WTC11 (cell line): ENCODE results near the gene GBF1. TPM values are rescaled to one million over a fixed set of nuclear protein-coding genes. Genes with fewer than 3 reads are reported as not detected.

Experiments used
- ATAC-seq: fragments of 200-7000 bp; cut with Tn5 transposase; 2 replicates; pipeline ENCODE4 v1.10.0; 2021; ENCODE audit warnings: mild to moderate bottlenecking, moderate library complexity
- CTCF ChIA-PET: fragments of 300-600 bp; sonication (Branson Sonifier 250); formaldehyde crosslinking; loops from one replicate; lab custom pipeline; 2021; ENCODE audit warnings: antibody characterized with exemption; lab: Charles Lee
- POLR2A ChIA-PET: fragments of 350-600 bp; sonication (Branson Sonifier 250); formaldehyde crosslinking; loops from one replicate; lab custom pipeline; 2021; ENCODE audit warnings: antibody characterized with exemption; lab: Charles Lee
- DNase-seq: peaks from one replicate; pipeline ENCODE4 v3.0.0; 2021; ENCODE audit warnings: low spot score
- H3K27ac Mint-ChIP-seq: 2 replicates; pipeline ENCODE4 v1.8.0; 2021; ENCODE audit warnings: mixed read lengths
- H3K27me3 Mint-ChIP-seq: 2 replicates; pipeline ENCODE4 v1.8.0; 2021; ENCODE audit warnings: low read depth, mild to moderate bottlenecking, moderate library complexity, mixed read lengths
- H3K36me3 Mint-ChIP-seq: 2 replicates; pipeline ENCODE4 v1.8.0; 2021; ENCODE audit warnings: mixed read lengths
- H3K4me1 Mint-ChIP-seq: 2 replicates; pipeline ENCODE4 v1.8.0; 2022; ENCODE audit warnings: mixed read lengths
- H3K4me3 Mint-ChIP-seq: 2 replicates; pipeline ENCODE4 v1.8.0; 2021; ENCODE audit warnings: mild to moderate bottlenecking, moderate library complexity, mixed read lengths
- H3K9me3 Mint-ChIP-seq: 2 replicates; pipeline ENCODE4 v1.8.0; 2021; ENCODE audit warnings: mixed read lengths
- AFF4 ChIP-seq: sonication (generic); formaldehyde crosslinking; IDR thresholded peaks from 2 replicates; pipeline ENCODE4 v1.8.1; 2023; ENCODE audit warnings: mild to moderate bottlenecking, missing genetic modification reagents, borderline replicate concordance
- CBFB ChIP-seq: sonication (generic); formaldehyde crosslinking; IDR thresholded peaks from 2 replicates; pipeline ENCODE4 v1.8.1; 2022; ENCODE audit warnings: mild to moderate bottlenecking, low read depth, missing genetic modification reagents
- CREM ChIP-seq: sonication (generic); formaldehyde crosslinking; IDR thresholded peaks from 2 replicates; pipeline ENCODE4 v1.8.1; 2022; ENCODE audit warnings: mild to moderate bottlenecking, missing genetic modification reagents, moderate library complexity
- ELF4 ChIP-seq: sonication (generic); formaldehyde crosslinking; IDR thresholded peaks from 2 replicates; pipeline ENCODE4 v1.8.1; 2022; ENCODE audit warnings: low read depth, mild to moderate bottlenecking, moderate library complexity, missing genetic modification reagents
- EMX1 ChIP-seq: fragments of 250-450 bp; sonication (Bioruptor Pico); IDR thresholded peaks from 2 replicates; pipeline ENCODE4 v1.8.0; 2021; ENCODE audit warnings: mild to moderate bottlenecking
- FOXJ3 ChIP-seq: sonication (generic); formaldehyde crosslinking; IDR thresholded peaks from 2 replicates; pipeline ENCODE4 v1.9.0; 2021; ENCODE audit warnings: missing genetic modification reagents, mild to moderate bottlenecking, borderline replicate concordance
- GTF2I ChIP-seq: fragments of 250-450 bp; sonication (Bioruptor Pico); conservative IDR thresholded peaks from 2 replicates; pipeline ENCODE4 v1.4.0; 2021; ENCODE audit warnings: mild to moderate bottlenecking
- JUN ChIP-seq: sonication (generic); formaldehyde crosslinking; IDR thresholded peaks from 2 replicates; pipeline ENCODE4 v1.8.0; 2023; ENCODE audit warnings: mild to moderate bottlenecking, missing genetic modification reagents
- MYBL2 ChIP-seq: sonication (generic); formaldehyde crosslinking; IDR thresholded peaks from 2 replicates; pipeline ENCODE4 v1.8.1; 2023; ENCODE audit warnings: mild to moderate bottlenecking, moderate library complexity, missing genetic modification reagents
- NFATC4 ChIP-seq: fragments of 250-450 bp; sonication (Bioruptor Pico); IDR thresholded peaks from 2 replicates; pipeline ENCODE4 v1.9.0; 2021; ENCODE audit warnings: mild to moderate bottlenecking
- PRRX2 ChIP-seq: fragments of 250-450 bp; sonication (Bioruptor Pico); IDR thresholded peaks from 2 replicates; pipeline ENCODE4 v1.8.0; 2021; ENCODE audit warnings: mild to moderate bottlenecking
- RELA ChIP-seq: sonication (generic); formaldehyde crosslinking; IDR thresholded peaks from 2 replicates; pipeline ENCODE4 v1.8.1; 2022; ENCODE audit warnings: missing genetic modification reagents, mild to moderate bottlenecking, borderline replicate concordance
- SP1 ChIP-seq: sonication (generic); formaldehyde crosslinking; conservative IDR thresholded peaks from 2 replicates; pipeline ENCODE4 v1.8.1; 2022; ENCODE audit warnings: missing genetic modification reagents
- TP53 ChIP-seq: sonication (generic); formaldehyde crosslinking; IDR thresholded peaks from 2 replicates; pipeline ENCODE4 v1.8.1; 2023; ENCODE audit warnings: mild to moderate bottlenecking, missing genetic modification reagents
- USF2 ChIP-seq: sonication (generic); formaldehyde crosslinking; IDR thresholded peaks from 2 replicates; pipeline ENCODE4 v1.8.1; 2023; ENCODE audit warnings: mild to moderate bottlenecking, missing genetic modification reagents, moderate library complexity
- ZNF219 ChIP-seq: sonication (generic); formaldehyde crosslinking; IDR thresholded peaks from 2 replicates; pipeline ENCODE4 v1.8.0; 2023; ENCODE audit warnings: missing genetic modification reagents, mild to moderate bottlenecking, borderline replicate concordance
- ZNF396 ChIP-seq: fragments of 250-450 bp; sonication (Bioruptor Pico); IDR thresholded peaks from 2 replicates; pipeline ENCODE4 v1.8.0; 2021; ENCODE audit warnings: mild to moderate bottlenecking, moderate library complexity, borderline replicate concordance
- total RNA-seq: library from RNA; stranded (reverse); gene quantifications from 3 replicates; pipeline ENCODE4 v1.2.3, GENCODE V29; 2021
- TF ChIP-seq, protein P1 (sequence below): sonication (generic); formaldehyde crosslinking; IDR thresholded peaks from 2 replicates; pipeline ENCODE4 v1.8.1; 2022; ENCODE audit warnings: mild to moderate bottlenecking, missing genetic modification reagents, moderate library complexity, borderline replicate concordance
- TF ChIP-seq, protein P2 (sequence below): fragments of 250-450 bp; sonication (Bioruptor Pico); IDR thresholded peaks from 2 replicates; pipeline ENCODE4 v1.9.0; 2021; ENCODE audit warnings: moderate library complexity, mild to moderate bottlenecking, inconsistent platforms, borderline replicate concordance
- TF ChIP-seq, protein P3 (sequence below): sonication (generic); formaldehyde crosslinking; IDR thresholded peaks from 2 replicates; pipeline ENCODE4 v1.8.0; 2023; ENCODE audit warnings: missing genetic modification reagents

GBF1 gene
- total RNA-seq, 1 experiment from 2014 or later, result 32.4 TPM

DNA sequence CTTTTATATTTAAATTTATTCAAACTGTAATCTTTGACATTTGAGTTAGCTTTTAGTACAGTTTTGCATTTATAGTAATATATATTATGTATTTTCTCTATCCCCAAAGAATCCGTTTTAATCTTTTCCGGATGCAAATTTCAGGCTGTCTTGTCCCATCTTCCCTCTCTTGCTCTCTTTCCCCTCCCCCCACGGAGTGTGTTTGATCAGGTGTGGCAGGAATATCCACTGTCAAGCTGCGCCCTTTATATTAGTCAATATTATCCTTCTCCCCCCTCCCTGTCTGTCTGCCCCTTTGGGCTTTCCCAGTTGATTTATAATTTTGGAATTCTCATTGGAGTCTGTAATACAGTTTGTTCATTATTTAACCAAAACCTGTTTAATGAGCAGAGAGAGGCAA, 19.0 kb downstream of the GBF1 start (continued):
- TF ChIP-seq MYBL2 (no peak), PRRX2 (no peak), EMX1 (CRISPR knock-in tag) (no peak)

- H3K36me3 Mint-ChIP-seq, result no peaks in the 10 kb centered on the region
- no peak for TF ChIP-seq NFATC4 (CRISPR knock-in tag)
- no peak for TF ChIP-seq AFF4 (CRISPR knock-in tag)
- no peak for TF ChIP-seq MYBL2
- TF ChIP-seq, protein P1, sequence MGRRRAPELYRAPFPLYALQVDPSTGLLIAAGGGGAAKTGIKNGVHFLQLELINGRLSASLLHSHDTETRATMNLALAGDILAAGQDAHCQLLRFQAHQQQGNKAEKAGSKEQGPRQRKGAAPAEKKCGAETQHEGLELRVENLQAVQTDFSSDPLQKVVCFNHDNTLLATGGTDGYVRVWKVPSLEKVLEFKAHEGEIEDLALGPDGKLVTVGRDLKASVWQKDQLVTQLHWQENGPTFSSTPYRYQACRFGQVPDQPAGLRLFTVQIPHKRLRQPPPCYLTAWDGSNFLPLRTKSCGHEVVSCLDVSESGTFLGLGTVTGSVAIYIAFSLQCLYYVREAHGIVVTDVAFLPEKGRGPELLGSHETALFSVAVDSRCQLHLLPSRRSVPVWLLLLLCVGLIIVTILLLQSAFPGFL (CRISPR knock-in tag), result no peak
- no peak for TF ChIP-seq SP1 (CRISPR knock-in tag)
- no peak for TF ChIP-seq ZNF396
- no peak for TF ChIP-seq ZNF219 (CRISPR knock-in tag)
- no peak for TF ChIP-seq USF2 (CRISPR knock-in tag)
- TF ChIP-seq FOXJ3 (CRISPR knock-in tag), result no peak
- TF ChIP-seq, protein P2, sequence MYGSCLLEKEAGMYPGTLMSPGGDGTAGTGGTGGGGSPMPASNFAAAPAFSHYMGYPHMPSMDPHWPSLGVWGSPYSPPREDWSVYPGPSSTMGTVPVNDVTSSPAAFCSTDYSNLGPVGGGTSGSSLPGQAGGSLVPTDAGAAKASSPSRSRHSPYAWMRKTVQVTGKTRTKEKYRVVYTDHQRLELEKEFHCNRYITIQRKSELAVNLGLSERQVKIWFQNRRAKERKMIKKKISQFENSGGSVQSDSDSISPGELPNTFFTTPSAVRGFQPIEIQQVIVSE (CRISPR knock-in tag), result no peak
- TF ChIP-seq CBFB (CRISPR knock-in tag), result no peak
- no peak for TF ChIP-seq RELA (CRISPR knock-in tag)
- no peak for TF ChIP-seq CREM (CRISPR knock-in tag)
- TF ChIP-seq JUN (CRISPR knock-in tag), result no peak
- TF ChIP-seq, protein P3, sequence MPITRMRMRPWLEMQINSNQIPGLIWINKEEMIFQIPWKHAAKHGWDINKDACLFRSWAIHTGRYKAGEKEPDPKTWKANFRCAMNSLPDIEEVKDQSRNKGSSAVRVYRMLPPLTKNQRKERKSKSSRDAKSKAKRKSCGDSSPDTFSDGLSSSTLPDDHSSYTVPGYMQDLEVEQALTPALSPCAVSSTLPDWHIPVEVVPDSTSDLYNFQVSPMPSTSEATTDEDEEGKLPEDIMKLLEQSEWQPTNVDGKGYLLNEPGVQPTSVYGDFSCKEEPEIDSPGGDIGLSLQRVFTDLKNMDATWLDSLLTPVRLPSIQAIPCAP (CRISPR knock-in tag), result no peak
- no peak for TF ChIP-seq GTF2I (CRISPR knock-in tag)
- no peak for TF ChIP-seq ELF4 (CRISPR knock-in tag)
- TF ChIP-seq TP53 (CRISPR knock-in tag), result no peak
- CTCF ChIA-PET, result interaction anchor here (1.3 to 3.1 kb wide), 3 partner anchors 35 to 86 kb away, joined by 4 to 11 read pairs (median 6); no protein-coding TSS in a partner anchor
Observed at GRCh38 chr10:102266670-102267069, 21.3 kb downstream of the GBF1 start.

More at GRCh38 chr10:102266670-102267069, 21.3 kb downstream of the GBF1 start:
- H3K27me3 Mint-ChIP-seq, result no peaks in the 10 kb centered on the region
- no peaks in the 10 kb centered on the region for H3K9me3 Mint-ChIP-seq
- ATAC-seq (no peak), DNase-seq (no peak)
- POLR2A ChIA-PET, result interaction anchor here (0.6 kb wide), 1 partner anchor 41 kb away, joined by 5 read pairs; no protein-coding TSS in a partner anchor
- peaks cover 4% of the 10 kb centered on the region; the same call in 1 of the 2 replicates for H3K4me1 Mint-ChIP-seq
- no peak overlapping the region for H3K27ac Mint-ChIP-seq
- no peak overlapping the region for H3K4me3 Mint-ChIP-seq
